HT-29 (cell line): ENCODE results near the gene MARK1. TPM values are rescaled to one million over a fixed set of nuclear protein-coding genes. Genes with fewer than 3 reads are reported as not detected.

Experiments
- DNase-seq: peaks from one replicate; pipeline ENCODE4 v3.0.0-alpha.2; 2015; ENCODE audit warnings: low spot score
- small RNA-seq: library from RNA; depleted of rRNA; stranded (forward); fragments of <200 nt; gene quantifications from one replicate; pipeline ENCODE3, GENCODE V24; 2014
- total RNA-seq: library from RNA; depleted of rRNA; stranded (reverse); fragments of >200 nt; shearing (Covaris generic); gene quantifications from 2 replicates; pipeline ENCODE4 v1.2.3, GENCODE V29; 2014; rRNA removed

MARK1 gene
- total RNA-seq, 1 experiment from 2014 or later: not detected

DNA sequence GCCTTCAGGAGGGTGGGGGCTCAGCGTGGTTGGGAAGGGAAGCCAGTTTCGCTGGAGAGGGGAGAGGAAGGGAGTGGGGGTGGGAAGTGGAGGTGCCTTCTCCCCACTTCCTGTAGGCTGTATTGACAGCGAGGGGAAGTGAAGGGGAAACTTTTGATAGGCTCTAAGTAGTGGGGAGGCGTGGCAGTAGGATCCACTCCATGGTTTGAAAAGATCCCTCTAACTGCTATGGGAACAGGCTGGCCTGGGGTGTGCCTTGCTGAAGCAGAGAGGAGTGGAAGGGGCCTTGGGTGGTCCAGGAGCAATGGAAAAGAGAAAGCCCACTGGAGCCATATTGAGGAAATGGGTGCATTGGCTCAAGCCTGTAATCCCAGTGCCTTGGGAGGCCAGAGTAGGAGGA, 182.4 kb downstream of the MARK1 start:
- no peak for DNase-seq

DNA sequence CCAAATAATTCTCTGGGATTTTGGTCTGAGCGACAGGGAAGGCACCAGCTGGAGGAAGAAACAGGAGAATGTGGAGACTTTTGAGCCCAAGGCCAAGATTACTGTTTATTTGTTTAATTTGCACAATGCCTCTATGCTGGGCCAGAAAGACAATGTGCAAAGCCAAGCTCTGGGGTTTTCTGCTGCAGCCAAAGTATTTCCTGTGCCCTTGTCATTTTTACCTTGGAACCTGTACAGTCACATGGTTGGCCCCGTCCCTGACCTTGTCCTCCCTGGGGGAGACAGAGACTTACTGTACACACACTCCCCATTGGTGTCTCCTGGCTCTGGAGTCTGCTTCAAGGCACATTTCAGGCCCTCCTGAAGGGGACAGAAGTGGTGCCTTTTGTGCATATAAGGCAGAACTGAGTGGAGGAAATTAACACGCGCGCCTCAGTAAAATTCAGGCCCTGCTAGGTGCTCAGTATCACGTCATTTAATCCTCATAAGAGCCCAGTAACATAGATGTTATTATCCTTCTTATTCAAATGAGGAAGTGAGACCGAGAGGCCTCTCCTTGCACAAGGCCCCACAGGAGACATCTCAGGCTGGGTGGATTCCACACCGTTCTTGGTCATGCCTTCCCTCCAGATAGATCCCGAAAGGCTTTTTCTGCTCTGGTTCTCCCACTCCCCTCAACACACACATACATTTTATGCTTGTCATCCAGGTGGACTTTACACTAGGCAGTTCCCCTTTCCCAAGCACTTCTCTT, 183.3 kb downstream of the MARK1 start:
- no peak for DNase-seq

Small RNA genes lying within 50 kb of the gene (small RNA-seq; reads per million reads assigned to genes)
- not detected for gene RN7SL464P

Other genes starting within 250 kb of the MARK1 start
- gene C1orf115, start 162.2 kb downstream of the MARK1 start, total RNA-seq: 0.28 and 0.60 TPM in 2 replicates
- gene MTARC2, start 220.2 kb downstream of the MARK1 start, total RNA-seq: 4.2 and 6.6 TPM in 2 replicates